GM23248 (cell line): ENCODE measurements around the gene HOTAIR.

Source experiments
- EZH2 ChIP-seq: fragments of 200-600 bp; sonication (generic); IDR thresholded peaks from 2 replicates; pipeline ENCODE4 v1.6.1; 2018; ENCODE audit warnings: antibody characterized with exemption, mild to moderate bottlenecking; ENCODE audit not compliant: insufficient read depth, poor library complexity, severe bottlenecking
- EZH2phosphoT487 ChIP-seq: fragments of 200-600 bp; sonication (generic); IDR thresholded peaks from 2 replicates; pipeline ENCODE4 v1.6.1; 2018; ENCODE audit warnings: antibody characterized with exemption, moderate library complexity, mild to moderate bottlenecking, low read depth; ENCODE audit not compliant: insufficient read depth

- no peak for TF ChIP-seq EZH2
- no peak; the same call in 1 of the 2 replicates for TF ChIP-seq EZH2phosphoT487
These were observed 49.4 kb upstream of the HOTAIR start for GRCh38 chr12:54024127-54024526.
